A549 (cell line): ENCODE results near the gene EMX1. TPM values are rescaled to one million over a fixed set of nuclear protein-coding genes. Genes with fewer than 3 reads are reported as not detected.

Experiments used
- ATAC-seq, 2 experiments: fragments of 200-7000 bp in 1 of 2; fragments of >200 bp in 1 of 2; cut with Nextera tagmentation in 1 of 2; cut with Tn5 transposase in 1 of 2; 3 replicates each; pipeline versions ENCODE4 v1.8.0 to v1.9.1; 2018 to 2020; ENCODE audit warnings: mild to moderate bottlenecking in 1 of 2, moderate library complexity in 1 of 2
- CTCF ChIA-PET: fragments of 300-600 bp; sonication (Branson Sonifier 250); formaldehyde crosslinking; extraction: SDS; loops from one replicate; lab custom pipeline; 2021; ENCODE audit warnings: antibody characterized with exemption, inconsistent platforms; lab: Yijun Ruan, JAX
- POLR2A ChIA-PET: fragments of 350-600 bp; formaldehyde crosslinking; extraction: SDS; loops from one replicate; lab custom pipeline; 2021; ENCODE audit warnings: antibody characterized with exemption, inconsistent platforms; lab: Yijun Ruan, JAX
- DNase-seq, 2 experiments: peaks; one replicate each; pipeline versions ENCODE4 v3.0.0 to v3.0.0-alpha.2; 2011 to 2016; ENCODE audit warnings: low read depth in 1 of 2, low spot score in 1 of 2
- FAIRE-seq: peaks from 2 replicates; lab custom pipeline; 2011; peaks lifted over from hg19 to GRCh38; lab: Jason Lieb, UNC
- H3K27ac ChIP-seq, 2 experiments: fragments of >200 bp; sonication (Bioruptor Twin); formaldehyde crosslinking; 3 replicates each; pipeline ENCODE4 v1.5.1; 2016 to 2017
- H3K4me1 ChIP-seq: fragments of >200 bp; sonication (Bioruptor Twin); formaldehyde crosslinking; 3 replicates; pipeline ENCODE4 v1.6.1; 2016
- H3K4me2 ChIP-seq: fragments of >200 bp; sonication (Bioruptor Twin); formaldehyde crosslinking; 3 replicates; pipeline ENCODE4 v1.6.1; 2016
- H3K4me3 ChIP-seq: fragments of >200 bp; sonication (Bioruptor Twin); formaldehyde crosslinking; 3 replicates; pipeline ENCODE4 v1.5.1; 2016
- H3K9me3 ChIP-seq: fragments of >200 bp; sonication (Bioruptor Twin); formaldehyde crosslinking; 3 replicates; pipeline ENCODE4 v1.6.1; 2016
- BHLHE40 ChIP-seq: IDR thresholded peaks from 2 replicates; pipeline ENCODE4 v1.6.1; 2012; ENCODE audit warnings: low read depth, low read length, inconsistent platforms
- EP300 ChIP-seq, 2 experiments: fragments of >200 bp; sonication (Bioruptor Twin); formaldehyde crosslinking; IDR thresholded peaks; 2 replicates in 1 of 2; 3 replicates in 1 of 2; pipeline ENCODE4 v1.6.1; 2016 to 2017
- FOSL2 ChIP-seq, 2 experiments: fragments of 450-650 bp in 1 of 2; fragments of >200 bp in 1 of 2; sonication (Bioruptor Twin) in 1 of 2; formaldehyde crosslinking; IDR thresholded peaks; 2 replicates each; pipeline versions ENCODE4 v1.5.0 to v1.6.1; 2016 to 2020; ENCODE audit warnings: mild to moderate bottlenecking in 1 of 2, moderate library complexity in 1 of 2
- FOXS1 ChIP-seq: fragments of 250-450 bp; sonication (Bioruptor Pico); IDR thresholded peaks from 2 replicates; pipeline ENCODE4 v1.5.0; 2020; ENCODE audit warnings: mild to moderate bottlenecking, moderate library complexity
- GATA3 ChIP-seq: IDR thresholded peaks from 2 replicates; pipeline ENCODE4 v1.6.1; 2012; ENCODE audit warnings: borderline replicate concordance
- HOXA7 ChIP-seq: fragments of 250-450 bp; sonication (Bioruptor Pico); IDR thresholded peaks from 2 replicates; pipeline ENCODE4 v1.5.0; 2020; ENCODE audit warnings: mild to moderate bottlenecking, moderate library complexity
- HOXB13 ChIP-seq: fragments of 250-450 bp; sonication (Bioruptor Pico); IDR thresholded peaks from 2 replicates; pipeline ENCODE4 v1.5.0; 2020; ENCODE audit warnings: low read depth, mild to moderate bottlenecking, moderate library complexity
- JUN ChIP-seq, 2 experiments: fragments of >200 bp; sonication (Bioruptor Twin); formaldehyde crosslinking; IDR thresholded peaks; 2 replicates in 1 of 2; 3 replicates in 1 of 2; pipeline ENCODE4 v1.6.1; 2016 to 2017
- JUNB ChIP-seq: fragments of >200 bp; sonication (Bioruptor Twin); formaldehyde crosslinking; IDR thresholded peaks from 2 replicates; pipeline ENCODE4 v1.6.1; 2016
- KDM5A ChIP-seq: fragments of 200-600 bp; sonication (generic); IDR thresholded peaks from 2 replicates; pipeline ENCODE4 v1.6.1; 2016; ENCODE audit warnings: antibody characterized with exemption, mild to moderate bottlenecking
- MAFK ChIP-seq: fragments of 450-650 bp; IDR thresholded peaks from 2 replicates; pipeline ENCODE4 v1.6.1; 2014; ENCODE audit not compliant: partially characterized antibody
- MYC ChIP-seq: IDR thresholded peaks from 2 replicates; pipeline ENCODE4 v1.6.1; 2012; ENCODE audit warnings: mild to moderate bottlenecking, inconsistent platforms, low read length, improper control_type of control experiment, borderline replicate concordance
- NPAS2 ChIP-seq: fragments of 250-450 bp; sonication (Bioruptor Pico); IDR thresholded peaks from 2 replicates; pipeline ENCODE4 v1.8.0; 2022; ENCODE audit warnings: mild to moderate bottlenecking, moderate library complexity, borderline replicate concordance
- PHF8 ChIP-seq: fragments of 200-600 bp; sonication (generic); IDR thresholded peaks from 2 replicates; pipeline ENCODE4 v1.6.1; 2016; ENCODE audit warnings: low read depth, mild to moderate bottlenecking, antibody characterized with exemption, moderate library complexity, borderline replicate concordance
- POLR2A ChIP-seq: IDR thresholded peaks from 2 replicates; pipeline ENCODE4 v1.6.1; 2012; ENCODE audit warnings: mild to moderate bottlenecking, low read length
- POLR2AphosphoS2 ChIP-seq: conservative IDR thresholded peaks from 2 replicates; pipeline ENCODE4 v1.6.1; 2012; ENCODE audit warnings: low read length, improper control_type of control experiment, inconsistent platforms
- SREBF2 ChIP-seq: fragments of 450-650 bp; IDR thresholded peaks from 2 replicates; pipeline ENCODE4 v1.6.1; 2014; ENCODE audit warnings: mild to moderate bottlenecking, moderate library complexity
- TP53 ChIP-seq: fragments of 250-450 bp; sonication (Bioruptor Pico); IDR thresholded peaks from 2 replicates; pipeline ENCODE4 v1.5.0; 2021; ENCODE audit warnings: mild to moderate bottlenecking, moderate library complexity
- ZNF302 ChIP-seq: fragments of 250-450 bp; sonication (Bioruptor Pico); IDR thresholded peaks from 2 replicates; pipeline ENCODE4 v1.9.0; 2021; ENCODE audit warnings: inconsistent platforms, mild to moderate bottlenecking, moderate library complexity
- ZSCAN20 ChIP-seq: fragments of 250-450 bp; sonication (Bioruptor Pico); IDR thresholded peaks from 2 replicates; pipeline ENCODE4 v1.8.0; 2022; ENCODE audit warnings: mild to moderate bottlenecking, moderate library complexity
- WGBS: methylation state at CpG from one replicate; pipeline ENCODE4 v1.1.6; 2017; ENCODE audit errors: missing lambda C conversion rate; 5-methylcytosine and 5-hydroxymethylcytosine counted together
- polyA plus RNA-seq, 4 experiments: library from polyadenylated mRNA; depleted of rRNA in 3 of 4; stranded (reverse); fragments of >200 nt; fragmentation: RNase III in 1 of 4; extraction: RNeasy Plus Mini Kit Qiagen cat#74134 plus additional on column Dnase treatment in 1 of 4; gene quantifications; 2 replicates in 3 of 4; 3 replicates in 1 of 4; pipeline ENCODE4 v1.2.3, GENCODE V29; 2011 to 2017
- TF ChIP-seq, protein P1 (sequence below): IDR thresholded peaks from 2 replicates; pipeline ENCODE4 v1.6.1; 2012
- TF ChIP-seq, protein P2 (sequence below): fragments of 200-600 bp; sonication (generic); IDR thresholded peaks from 2 replicates; pipeline ENCODE4 v1.6.1; 2016; ENCODE audit warnings: antibody characterized with exemption, mild to moderate bottlenecking, moderate library complexity
- TF ChIP-seq, protein P3 (sequence below): fragments of >200 bp; sonication (Bioruptor Twin); formaldehyde crosslinking; IDR thresholded peaks from 3 replicates; pipeline ENCODE4 v1.5.1; 2016

EMX1 gene
- polyA plus RNA-seq, 2 of the 4 experiments (the other 2 are of a cell fraction): 0.05 TPM; not detected in 1

DNA sequence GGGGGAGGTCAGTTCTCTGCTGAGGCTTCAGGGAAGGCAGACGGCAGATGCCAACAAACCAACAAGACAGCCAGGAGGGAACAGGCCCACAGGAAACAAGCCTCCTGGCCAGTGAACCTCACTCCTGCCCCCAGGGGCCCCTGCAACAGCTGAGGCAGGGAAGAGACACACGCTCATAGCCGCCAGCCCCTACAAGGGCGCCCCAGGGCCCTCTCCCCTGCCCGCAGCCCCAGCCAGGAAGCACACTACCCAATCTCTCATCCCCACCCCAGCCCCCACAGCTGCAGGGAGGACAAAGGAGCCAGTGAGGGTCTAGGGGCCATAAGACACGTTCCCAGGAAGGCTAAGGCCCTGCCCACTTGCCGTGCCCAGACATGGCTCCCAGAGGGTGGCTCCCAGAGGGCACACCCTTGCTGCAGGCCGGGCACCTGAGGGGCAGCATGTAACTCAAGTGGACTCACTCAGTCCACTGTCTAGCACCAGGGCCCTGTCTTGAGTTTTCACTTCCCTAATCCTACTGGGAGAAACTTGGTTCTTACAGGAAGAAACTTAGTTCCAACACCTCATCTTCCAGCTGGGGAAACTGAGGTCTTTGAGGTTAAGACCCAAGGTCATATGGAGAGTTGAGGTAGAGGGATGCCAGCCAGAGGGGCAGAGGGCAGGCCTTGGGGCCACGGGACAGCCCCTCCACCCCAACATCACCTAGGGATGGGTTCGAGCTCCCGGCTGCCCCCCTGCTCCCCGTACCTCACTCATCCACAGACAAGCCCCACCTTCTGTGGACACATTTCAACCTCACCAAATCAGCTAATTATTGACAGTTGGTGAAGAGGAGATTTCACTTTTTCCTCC lies 37.3 kb downstream of the EMX1 start:
- CTCF ChIA-PET: interaction anchor here (0.5 to 4.4 kb wide), 11 partner anchors 9 to 223 kb away, joined by 3 to 34 read pairs (median 4); partner anchors contain the start of gene SPR
- H3K4me1 ChIP-seq: no peaks in the 10 kb centered on the region

DNA sequence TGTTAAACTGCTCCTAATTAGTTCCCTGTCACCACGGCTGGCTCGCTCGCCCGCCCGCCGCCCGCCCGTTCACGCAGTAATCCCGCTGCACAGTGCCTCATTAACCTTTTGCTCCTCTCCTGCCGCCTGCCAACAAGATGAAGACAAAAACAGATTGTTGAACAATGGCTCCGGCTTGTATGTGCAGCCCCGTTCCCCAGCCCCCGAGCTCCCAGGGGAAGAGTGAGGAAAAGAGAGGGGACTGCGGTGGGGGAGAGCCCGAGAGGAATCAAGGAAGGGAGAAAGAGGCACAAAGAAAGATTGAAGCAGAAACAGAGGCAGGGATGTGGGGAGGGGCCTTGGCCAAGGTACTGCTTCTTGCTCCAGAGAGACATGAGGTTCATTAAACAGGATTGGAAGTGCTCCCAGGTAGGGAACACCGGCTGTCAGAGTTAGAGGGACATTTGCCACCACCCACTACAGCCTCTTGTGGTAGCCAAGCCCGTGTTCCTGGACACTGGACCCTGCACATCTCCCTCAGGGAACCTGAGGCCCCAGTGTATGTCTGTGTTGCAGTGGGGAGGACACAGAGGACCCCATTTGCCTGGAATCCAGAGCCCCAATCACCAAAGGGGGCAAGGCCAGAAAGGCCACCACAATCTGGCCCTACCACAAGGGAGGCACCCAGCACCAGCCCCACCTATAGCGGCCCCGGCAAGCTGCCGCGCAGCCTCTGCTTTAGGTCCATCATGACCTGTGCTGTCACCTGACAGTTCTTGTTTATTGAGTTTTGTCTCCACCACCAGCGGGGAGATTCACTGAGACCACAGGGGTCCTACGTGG lies 38.1 kb downstream of the EMX1 start:
- Histone ChIP-seq H3K4me1 (no peaks in the 10 kb centered on the region), H3K4me3 (no peak overlapping the region), H3K4me2 (no peak overlapping the region), H3K9me3 (no peaks in the 10 kb centered on the region), H3K27ac (no peak overlapping the region)
- ChIA-PET CTCF (interaction anchor here (0.5 to 4.4 kb wide), 10 partner anchors 8 to 222 kb away, joined by 3 to 34 read pairs (median 5); partner anchors contain the start of gene SPR), POLR2A (no interaction called here)
- TF ChIP-seq NPAS2 (CRISPR knock-in tag) (no peak), TP53 (CRISPR knock-in tag) (no peak), HOXA7 (no peak), BHLHE40 (no peak), FOSL2 (IDR thresholded peaks at IDR 0.05) (no peak), FOSL2 (CRISPR knock-in tag; IDR thresholded peaks at IDR 0.05) (no peak), ZNF302 (CRISPR knock-in tag) (no peak)
- ATAC-seq (no peak), DNase-seq (no peak), FAIRE-seq (no peak)
- 91% methylated on average over 24 of the region's 24 CpGs for WGBS

More for the DNA sequence above, 37.3 kb downstream of the EMX1 start:
- WGBS: 88% methylated on average over 8 of the region's 12 CpGs
- Histone ChIP-seq H3K9me3 (no peaks in the 10 kb centered on the region), H3K4me3 (no peak overlapping the region), H3K27ac (no peak overlapping the region), H3K4me2 (no peak overlapping the region)
- no peak for DNase-seq
- ATAC-seq: no peak
- POLR2A ChIA-PET: no interaction called here
- no peak for FAIRE-seq
- TF ChIP-seq PHF8 (no peak), MYC (no peak), HOXA7 (no peak), POLR2A (no peak), MAFK (no peak), BHLHE40 (no peak), FOXS1 (CRISPR knock-in tag) (no peak), ZSCAN20 (CRISPR knock-in tag) (no peak), SREBF2 (no peak), GATA3 (no peak), JUNB (no peak), JUN (IDR thresholded peaks at IDR 0.05) (no peak), HOXB13 (CRISPR knock-in tag) (no peak), POLR2AphosphoS2 (no peak)

DNA sequence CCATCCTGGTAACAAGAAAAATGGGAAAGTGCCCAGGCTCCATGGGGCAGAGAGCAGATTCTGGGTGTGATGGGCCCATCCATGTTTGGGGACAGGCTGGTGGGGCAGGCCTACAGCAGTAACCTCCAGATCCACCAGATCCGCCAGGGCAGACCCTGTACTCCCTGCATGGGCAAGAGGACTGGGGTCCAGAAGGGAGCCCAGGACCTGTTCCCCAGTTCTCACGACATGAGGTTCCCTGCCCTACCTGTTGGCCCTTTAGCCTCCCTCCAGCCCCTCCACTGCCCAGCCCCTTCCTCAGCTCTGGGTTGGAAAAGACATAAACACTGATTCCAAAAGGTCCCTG lies 38.7 kb downstream of the EMX1 start:
- CTCF ChIA-PET: interaction anchor here (1.4 to 2.8 kb wide), 3 partner anchors 37 to 221 kb away, joined by 5 to 17 read pairs (median 8); no protein-coding TSS in a partner anchor
- ATAC-seq: no peak
- H3K4me2 ChIP-seq: no peak overlapping the region

More for the DNA sequence above, 38.7 kb downstream of the EMX1 start:
- no peak overlapping the region for H3K27ac ChIP-seq
- H3K4me1 ChIP-seq: no peaks in the 10 kb centered on the region
- WGBS: 94% methylated on average over 2 of the region's 2 CpGs
- no peak for DNase-seq
- no peaks in the 10 kb centered on the region for H3K9me3 ChIP-seq
- no peak overlapping the region for H3K4me3 ChIP-seq
- FAIRE-seq: no peak
- no peak for TF ChIP-seq BHLHE40
- TF ChIP-seq FOSL2 (IDR thresholded peaks at IDR 0.05): no peak
- no peak for TF ChIP-seq FOSL2 (CRISPR knock-in tag; IDR thresholded peaks at IDR 0.05)
- TF ChIP-seq, protein P1, sequence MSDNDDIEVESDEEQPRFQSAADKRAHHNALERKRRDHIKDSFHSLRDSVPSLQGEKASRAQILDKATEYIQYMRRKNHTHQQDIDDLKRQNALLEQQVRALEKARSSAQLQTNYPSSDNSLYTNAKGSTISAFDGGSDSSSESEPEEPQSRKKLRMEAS: no peak
- no peak for TF ChIP-seq FOXS1 (CRISPR knock-in tag)
- no peak for TF ChIP-seq KDM5A
- no peak for TF ChIP-seq PHF8
- TF ChIP-seq, protein P2, sequence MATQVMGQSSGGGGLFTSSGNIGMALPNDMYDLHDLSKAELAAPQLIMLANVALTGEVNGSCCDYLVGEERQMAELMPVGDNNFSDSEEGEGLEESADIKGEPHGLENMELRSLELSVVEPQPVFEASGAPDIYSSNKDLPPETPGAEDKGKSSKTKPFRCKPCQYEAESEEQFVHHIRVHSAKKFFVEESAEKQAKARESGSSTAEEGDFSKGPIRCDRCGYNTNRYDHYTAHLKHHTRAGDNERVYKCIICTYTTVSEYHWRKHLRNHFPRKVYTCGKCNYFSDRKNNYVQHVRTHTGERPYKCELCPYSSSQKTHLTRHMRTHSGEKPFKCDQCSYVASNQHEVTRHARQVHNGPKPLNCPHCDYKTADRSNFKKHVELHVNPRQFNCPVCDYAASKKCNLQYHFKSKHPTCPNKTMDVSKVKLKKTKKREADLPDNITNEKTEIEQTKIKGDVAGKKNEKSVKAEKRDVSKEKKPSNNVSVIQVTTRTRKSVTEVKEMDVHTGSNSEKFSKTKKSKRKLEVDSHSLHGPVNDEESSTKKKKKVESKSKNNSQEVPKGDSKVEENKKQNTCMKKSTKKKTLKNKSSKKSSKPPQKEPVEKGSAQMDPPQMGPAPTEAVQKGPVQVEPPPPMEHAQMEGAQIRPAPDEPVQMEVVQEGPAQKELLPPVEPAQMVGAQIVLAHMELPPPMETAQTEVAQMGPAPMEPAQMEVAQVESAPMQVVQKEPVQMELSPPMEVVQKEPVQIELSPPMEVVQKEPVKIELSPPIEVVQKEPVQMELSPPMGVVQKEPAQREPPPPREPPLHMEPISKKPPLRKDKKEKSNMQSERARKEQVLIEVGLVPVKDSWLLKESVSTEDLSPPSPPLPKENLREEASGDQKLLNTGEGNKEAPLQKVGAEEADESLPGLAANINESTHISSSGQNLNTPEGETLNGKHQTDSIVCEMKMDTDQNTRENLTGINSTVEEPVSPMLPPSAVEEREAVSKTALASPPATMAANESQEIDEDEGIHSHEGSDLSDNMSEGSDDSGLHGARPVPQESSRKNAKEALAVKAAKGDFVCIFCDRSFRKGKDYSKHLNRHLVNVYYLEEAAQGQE: no peak
- TF ChIP-seq EP300 (IDR thresholded peaks at IDR 0.05): no peak
- TF ChIP-seq, protein P3, sequence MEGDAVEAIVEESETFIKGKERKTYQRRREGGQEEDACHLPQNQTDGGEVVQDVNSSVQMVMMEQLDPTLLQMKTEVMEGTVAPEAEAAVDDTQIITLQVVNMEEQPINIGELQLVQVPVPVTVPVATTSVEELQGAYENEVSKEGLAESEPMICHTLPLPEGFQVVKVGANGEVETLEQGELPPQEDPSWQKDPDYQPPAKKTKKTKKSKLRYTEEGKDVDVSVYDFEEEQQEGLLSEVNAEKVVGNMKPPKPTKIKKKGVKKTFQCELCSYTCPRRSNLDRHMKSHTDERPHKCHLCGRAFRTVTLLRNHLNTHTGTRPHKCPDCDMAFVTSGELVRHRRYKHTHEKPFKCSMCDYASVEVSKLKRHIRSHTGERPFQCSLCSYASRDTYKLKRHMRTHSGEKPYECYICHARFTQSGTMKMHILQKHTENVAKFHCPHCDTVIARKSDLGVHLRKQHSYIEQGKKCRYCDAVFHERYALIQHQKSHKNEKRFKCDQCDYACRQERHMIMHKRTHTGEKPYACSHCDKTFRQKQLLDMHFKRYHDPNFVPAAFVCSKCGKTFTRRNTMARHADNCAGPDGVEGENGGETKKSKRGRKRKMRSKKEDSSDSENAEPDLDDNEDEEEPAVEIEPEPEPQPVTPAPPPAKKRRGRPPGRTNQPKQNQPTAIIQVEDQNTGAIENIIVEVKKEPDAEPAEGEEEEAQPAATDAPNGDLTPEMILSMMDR: no peak
- POLR2A ChIA-PET: no interaction called here
